HEK293T (cell line): ENCODE data around the gene ZNF609.

ENCODE experiments used
- FOXK2 ChIP-seq: fragments of 450-650 bp; IDR thresholded peaks from 2 replicates; pipeline ENCODE4 v1.6.1; 2016; ENCODE audit warnings: mild to moderate bottlenecking
- SP1 ChIP-seq: fragments of 450-650 bp; IDR thresholded peaks from 2 replicates; pipeline ENCODE4 v1.6.1; 2017

- TF ChIP-seq SP1 (no peak), FOXK2 (no peak)
Observed at GRCh38 chr15:64454282-64454681, 6.1 kb upstream of the ZNF609 start.
